HG02885 (cell line): Measurements from ENCODE around the gene NMNAT1.
"Not testable (repeated sequence)": the region's sequence is repeated elsewhere in the genome, so short reads cannot be mapped to it uniquely, and the experiment has no call there.

Experiments
- ATAC-seq: cut with Tn5 transposase; IDR thresholded peaks from one replicate; pipeline ENCODE4 v1.9.1; 2021; ENCODE audit warnings: mild to moderate bottlenecking; ENCODE audit not compliant: unreplicated experiment, poor library complexity

NMNAT1 gene

GRCh38 chr1:10007169-10007568, 63.9 kb downstream of the NMNAT1 start:
- no peak for ATAC-seq

DNA sequence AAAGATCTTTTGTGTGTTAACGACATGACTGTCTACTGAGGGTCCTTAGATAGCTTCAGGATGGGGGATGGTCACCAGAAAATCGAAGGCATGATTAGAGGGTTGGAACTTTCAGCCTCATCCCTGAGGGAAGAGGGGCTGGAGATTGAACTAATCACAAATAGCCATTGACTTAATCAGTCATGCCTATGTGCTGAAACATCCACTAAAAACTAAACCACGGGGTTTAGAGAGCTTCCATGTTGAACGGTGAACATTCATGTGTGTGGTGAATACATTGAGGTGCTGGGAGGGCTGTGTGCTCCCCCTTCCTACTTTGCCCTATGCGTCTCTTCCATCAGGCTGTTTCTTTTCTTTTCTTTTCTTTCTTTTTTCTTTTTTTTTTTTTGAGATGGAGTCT, 70.7 kb downstream of the NMNAT1 start:
- no peak for ATAC-seq

DNA sequence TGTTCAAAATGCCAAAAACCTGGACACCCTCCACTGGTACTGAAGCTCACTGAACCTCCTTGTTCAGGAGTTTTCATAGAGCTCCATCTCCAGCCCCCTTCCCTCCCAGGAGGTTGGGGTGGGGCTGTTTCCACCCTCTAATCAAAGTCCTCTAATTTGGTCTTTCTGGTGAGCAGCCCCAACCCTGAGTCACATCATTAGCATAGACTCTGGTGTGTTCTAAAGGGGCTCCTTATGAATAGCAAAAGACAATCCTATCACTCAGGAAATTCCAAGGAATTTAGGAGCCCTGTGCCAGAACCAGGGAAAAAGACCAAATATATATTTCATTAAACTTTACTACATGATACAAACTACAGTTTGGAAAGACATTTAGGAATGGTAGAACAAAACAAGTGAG, 76.3 kb downstream of the NMNAT1 start:
- ATAC-seq: no peak

- ATAC-seq: no peak
Measured at GRCh38 chr1:10020086-10020485, 76.8 kb downstream of the NMNAT1 start.

- not testable (repeated sequence) for ATAC-seq
Measured at GRCh38 chr1:10020678-10021077, 77.4 kb downstream of the NMNAT1 start.

GRCh38 chr1:10021992-10022391, 78.7 kb downstream of the NMNAT1 start:
- not testable (repeated sequence) for ATAC-seq

DNA sequence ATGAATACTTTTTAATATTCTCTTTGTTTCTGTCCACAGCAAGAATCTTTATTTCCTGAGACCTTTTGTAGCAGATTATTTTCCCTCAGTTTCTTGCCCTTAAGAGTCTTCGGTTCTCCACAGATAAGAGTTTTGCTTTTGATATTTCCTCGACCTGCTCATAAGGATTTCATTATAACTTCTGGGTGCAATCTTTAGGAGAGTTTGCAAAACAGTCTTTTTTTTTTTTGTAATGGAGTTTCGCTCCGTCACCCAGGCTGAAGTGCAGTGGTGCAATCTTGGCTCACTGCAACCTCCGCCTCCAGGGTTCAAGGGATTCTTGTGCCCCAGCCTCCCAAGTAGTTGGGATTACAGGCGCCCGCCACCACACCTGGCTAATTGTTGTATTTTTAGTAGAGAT, 79.4 kb downstream of the NMNAT1 start:
- no peak for ATAC-seq

DNA sequence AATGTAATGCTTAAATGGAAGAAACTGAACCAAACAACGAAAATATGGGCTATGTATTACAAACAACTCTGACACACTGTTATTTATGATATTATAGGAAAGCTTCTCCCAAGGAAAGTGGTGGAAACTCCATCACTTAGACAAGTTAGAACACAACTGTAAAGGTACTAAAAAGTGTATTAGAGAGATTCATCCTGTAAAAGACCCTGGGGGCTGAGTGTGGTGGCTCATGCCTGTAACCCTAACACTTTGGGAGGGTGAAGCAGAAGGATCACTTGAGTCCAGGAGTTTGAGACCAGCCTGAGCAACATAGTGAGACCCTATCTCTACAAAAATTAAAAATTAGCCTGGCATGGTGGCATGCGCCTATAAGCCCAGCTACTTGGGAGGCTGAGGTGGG, 82.1 kb downstream of the NMNAT1 start:
- no peak for ATAC-seq

DNA sequence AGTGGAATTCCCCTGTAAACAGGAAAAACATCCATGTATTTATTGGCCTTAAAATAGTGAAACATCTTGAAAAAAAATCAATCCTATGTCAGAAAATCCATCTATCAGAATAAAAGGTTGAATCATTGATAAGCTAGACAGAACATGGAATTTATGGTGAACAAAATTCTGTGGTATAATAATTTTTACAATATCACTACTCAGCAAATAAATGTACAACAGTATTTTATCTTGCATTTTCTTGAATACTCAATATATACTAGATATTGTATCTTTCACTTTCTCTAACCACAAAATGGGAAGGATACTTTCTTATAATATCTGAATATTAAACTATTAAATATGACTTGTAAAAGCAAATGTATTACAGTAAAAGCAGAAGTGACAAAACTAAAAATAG, 83.8 kb downstream of the NMNAT1 start:
- ATAC-seq: no peak

DNA sequence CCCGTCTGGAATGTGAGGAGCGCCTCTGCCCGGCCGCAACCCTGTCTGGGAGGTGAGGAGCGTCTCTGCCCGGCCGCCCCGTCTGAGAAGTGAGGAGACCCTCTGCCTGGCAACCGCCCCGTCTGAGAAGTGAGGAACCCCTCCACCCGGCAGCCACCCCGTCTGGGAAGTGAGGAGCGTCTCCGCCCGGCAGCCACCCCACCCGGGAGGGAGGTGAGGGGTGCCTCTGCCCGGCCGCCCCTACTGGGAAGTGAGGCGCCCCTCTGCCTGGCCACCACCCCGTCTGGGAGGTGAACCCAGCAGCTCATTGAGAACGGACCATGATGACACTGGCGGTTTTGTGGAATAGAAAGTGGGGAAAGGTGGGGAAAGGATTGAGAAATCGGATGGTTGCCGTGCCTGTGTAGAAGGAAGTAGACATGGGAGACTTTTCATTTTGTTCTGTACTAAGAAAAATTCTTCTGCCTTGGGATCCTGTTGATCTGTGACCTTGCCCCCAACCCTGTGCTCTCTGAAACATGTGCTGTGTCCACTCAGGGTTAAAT, 85.8 kb downstream of the NMNAT1 start:
- ATAC-seq: not testable (repeated sequence)

DNA sequence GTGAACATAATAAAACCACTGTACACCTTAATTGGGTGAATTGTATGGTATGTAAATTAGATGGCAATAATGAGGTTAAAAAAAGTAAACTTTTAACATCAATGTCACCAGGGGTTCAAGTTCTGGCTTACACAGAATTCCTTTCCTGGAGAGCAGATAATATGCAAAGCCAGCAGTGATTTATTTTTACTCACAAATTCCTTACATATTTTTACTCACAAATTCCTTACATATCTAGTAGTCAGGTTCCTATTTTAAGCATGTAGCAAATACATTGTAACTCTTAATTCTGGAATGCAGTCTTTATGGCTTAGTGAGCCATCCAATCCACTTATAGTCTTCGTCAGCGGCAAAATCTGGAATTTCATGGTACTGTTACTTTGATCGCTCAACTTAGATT, 88.2 kb downstream of the NMNAT1 start:
- ATAC-seq: no peak

- ATAC-seq: peak; percentile 96
Measured at GRCh38 chr1:10032590-10033358, 89.5 kb downstream of the NMNAT1 start, which contains the start of gene UBE4B. Gene UBE4B (plus strand): TSS chr1:10032958. CDS start chr1:10033671, 713 bp downstream.

GRCh38 chr1:10033359-10033845, 90.1 kb downstream of the NMNAT1 start:
- ATAC-seq: peak; percentile 18
